Keratinocyte (primary cell): Measurements from ENCODE around the gene MYH4.

ENCODE experiments used
- EZH2 ChIP-seq: IDR thresholded peaks from one replicate; pipeline ENCODE4 v1.6.1; 2012; ENCODE audit warnings: inconsistent platforms, mild to moderate bottlenecking, low read length, moderate library complexity
- TF ChIP-seq, protein P1 (sequence below), 3 experiments: IDR thresholded peaks in 1 of 3; conservative IDR thresholded peaks in 1 of 3; optimal IDR thresholded peaks in 1 of 3; 2 replicates in 2 of 3; 3 replicates in 1 of 3; pipeline versions ENCODE3 to v1.5.1; 2011; ENCODE audit warnings: low read length in 3 of 3, mild to moderate bottlenecking in 3 of 3, moderate library complexity in 2 of 3, control low read depth in 1 of 3, inconsistent platforms in 1 of 3; ENCODE audit not compliant: insufficient read depth in 2 of 3; ENCODE audit errors: extremely low read depth in 1 of 3

- TF ChIP-seq, protein P1, sequence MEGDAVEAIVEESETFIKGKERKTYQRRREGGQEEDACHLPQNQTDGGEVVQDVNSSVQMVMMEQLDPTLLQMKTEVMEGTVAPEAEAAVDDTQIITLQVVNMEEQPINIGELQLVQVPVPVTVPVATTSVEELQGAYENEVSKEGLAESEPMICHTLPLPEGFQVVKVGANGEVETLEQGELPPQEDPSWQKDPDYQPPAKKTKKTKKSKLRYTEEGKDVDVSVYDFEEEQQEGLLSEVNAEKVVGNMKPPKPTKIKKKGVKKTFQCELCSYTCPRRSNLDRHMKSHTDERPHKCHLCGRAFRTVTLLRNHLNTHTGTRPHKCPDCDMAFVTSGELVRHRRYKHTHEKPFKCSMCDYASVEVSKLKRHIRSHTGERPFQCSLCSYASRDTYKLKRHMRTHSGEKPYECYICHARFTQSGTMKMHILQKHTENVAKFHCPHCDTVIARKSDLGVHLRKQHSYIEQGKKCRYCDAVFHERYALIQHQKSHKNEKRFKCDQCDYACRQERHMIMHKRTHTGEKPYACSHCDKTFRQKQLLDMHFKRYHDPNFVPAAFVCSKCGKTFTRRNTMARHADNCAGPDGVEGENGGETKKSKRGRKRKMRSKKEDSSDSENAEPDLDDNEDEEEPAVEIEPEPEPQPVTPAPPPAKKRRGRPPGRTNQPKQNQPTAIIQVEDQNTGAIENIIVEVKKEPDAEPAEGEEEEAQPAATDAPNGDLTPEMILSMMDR (optimal IDR thresholded peaks at IDR 0.05 in 1 of 3, IDR thresholded peaks at IDR 0.05 in 1 of 3, conservative IDR thresholded peaks at IDR 0.05 in 1 of 3; ENCODE audit: extremely low read depth in 1 of 3, insufficient read depth in 2 of 3, low read length in 3 of 3), result no peak
- TF ChIP-seq EZH2, result no peak
Observed at GRCh38 chr17:10474536-10474935, 5.2 kb upstream of the MYH4 start.
